Activated T-cell treated with anti-CD3 and anti-CD28 coated beads for 4 hours (primary cell): ENCODE data around the gene PLB1.
"Not testable (repeated sequence)": the region's sequence is repeated elsewhere in the genome, so short reads cannot be mapped to it uniquely, and the experiment has no call there.

Experiments
- DNase-seq: peaks from one replicate; pipeline ENCODE4 v3.0.0-alpha.2; 2020

Gene PLB1

GRCh38 chr2:28538652-28539051, 42.8 kb downstream of the PLB1 start:
- DNase-seq = no peak

GRCh38 chr2:28539118-28539541, 43.3 kb downstream of the PLB1 start:
- DNase-seq = no peak

- no peak for DNase-seq
These were observed 47.6 kb downstream of the PLB1 start for GRCh38 chr2:28543316-28544035.

- DNase-seq = no peak
These were observed 48.1 kb downstream of the PLB1 start for GRCh38 chr2:28544036-28544346.

GRCh38 chr2:28544405-28544921, 48.6 kb downstream of the PLB1 start:
- no peak for DNase-seq

- no peak for DNase-seq
These were observed 49.2 kb downstream of the PLB1 start for GRCh38 chr2:28544922-28545589.

GRCh38 chr2:28545590-28546200, 49.8 kb downstream of the PLB1 start:
- no peak for DNase-seq

GRCh38 chr2:28546242-28546641, 50.4 kb downstream of the PLB1 start:
- DNase-seq = no peak

GRCh38 chr2:28547223-28547860, 51.5 kb downstream of the PLB1 start:
- no peak for DNase-seq

GRCh38 chr2:28547906-28548600, 52.2 kb downstream of the PLB1 start:
- DNase-seq = no peak

GRCh38 chr2:28550345-28550744, 54.5 kb downstream of the PLB1 start:
- DNase-seq = not testable (repeated sequence)

- DNase-seq = no peak
These were observed 56.4 kb downstream of the PLB1 start for GRCh38 chr2:28552045-28552823.

GRCh38 chr2:28556303-28556702, 60.4 kb downstream of the PLB1 start:
- no peak for DNase-seq

- no peak for DNase-seq
These were observed 61.7 kb downstream of the PLB1 start for GRCh38 chr2:28557389-28558131.

GRCh38 chr2:28558158-28558820, 62.4 kb downstream of the PLB1 start:
- DNase-seq = no peak

- no peak for DNase-seq
These were observed 63.1 kb downstream of the PLB1 start for GRCh38 chr2:28558918-28559317.

- no peak for DNase-seq
These were observed 68.0 kb downstream of the PLB1 start for GRCh38 chr2:28563869-28564268.

- no peak for DNase-seq
These were observed 68.5 kb downstream of the PLB1 start for GRCh38 chr2:28564346-28564745.

- DNase-seq = no peak
These were observed 69.2 kb downstream of the PLB1 start for GRCh38 chr2:28565033-28565432.

GRCh38 chr2:28565720-28566295, 69.9 kb downstream of the PLB1 start:
- no peak for DNase-seq
